Measurements from ENCODE around the gene PARD3B.

- TF ChIP-seq CHD1 (IDR thresholded peaks at IDR 0.05; ENCODE audit: low read depth, low read length), result no peak
- TF ChIP-seq CTCF (conservative IDR thresholded peaks at IDR 0.05; ENCODE audit: low read depth, low read length), result no peak
- TF ChIP-seq POLR2A (IDR thresholded peaks at IDR 0.05; ENCODE audit: low read depth, low read length), result no peak
- no peak for TF ChIP-seq RAD21 (IDR thresholded peaks at IDR 0.05; ENCODE audit: low read length)
- TF ChIP-seq BHLHE40 (IDR thresholded peaks at IDR 0.05; ENCODE audit: low read depth, low read length), result no peak
- no peak for TF ChIP-seq MAFK (IDR thresholded peaks at IDR 0.05; ENCODE audit: low read depth, low read length)
- TF ChIP-seq RFX5 (IDR thresholded peaks at IDR 0.05; ENCODE audit: low read depth, low read length), result no peak
- TF ChIP-seq RCOR1 (IDR thresholded peaks at IDR 0.05; ENCODE audit: insufficient replicate concordance, low read length), result no peak
Measured at GRCh38 chr2:205656941-205657340, 1111.7 kb downstream of the PARD3B start.
